ENCODE results near the gene PLPP7.

- TF ChIP-seq, protein P1, sequence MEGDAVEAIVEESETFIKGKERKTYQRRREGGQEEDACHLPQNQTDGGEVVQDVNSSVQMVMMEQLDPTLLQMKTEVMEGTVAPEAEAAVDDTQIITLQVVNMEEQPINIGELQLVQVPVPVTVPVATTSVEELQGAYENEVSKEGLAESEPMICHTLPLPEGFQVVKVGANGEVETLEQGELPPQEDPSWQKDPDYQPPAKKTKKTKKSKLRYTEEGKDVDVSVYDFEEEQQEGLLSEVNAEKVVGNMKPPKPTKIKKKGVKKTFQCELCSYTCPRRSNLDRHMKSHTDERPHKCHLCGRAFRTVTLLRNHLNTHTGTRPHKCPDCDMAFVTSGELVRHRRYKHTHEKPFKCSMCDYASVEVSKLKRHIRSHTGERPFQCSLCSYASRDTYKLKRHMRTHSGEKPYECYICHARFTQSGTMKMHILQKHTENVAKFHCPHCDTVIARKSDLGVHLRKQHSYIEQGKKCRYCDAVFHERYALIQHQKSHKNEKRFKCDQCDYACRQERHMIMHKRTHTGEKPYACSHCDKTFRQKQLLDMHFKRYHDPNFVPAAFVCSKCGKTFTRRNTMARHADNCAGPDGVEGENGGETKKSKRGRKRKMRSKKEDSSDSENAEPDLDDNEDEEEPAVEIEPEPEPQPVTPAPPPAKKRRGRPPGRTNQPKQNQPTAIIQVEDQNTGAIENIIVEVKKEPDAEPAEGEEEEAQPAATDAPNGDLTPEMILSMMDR (conservative IDR thresholded peaks at IDR 0.05), result no peak
- no peak for TF ChIP-seq ZFX (IDR thresholded peaks at IDR 0.05)
Measured at GRCh38 chr9:131299961-131300347, 10.4 kb downstream of the PLPP7 start.

Data from C4-2B (cell line).